HG03460 (cell line): ENCODE results near the gene ZBTB34.

Experiments used
- ATAC-seq: cut with Tn5 transposase; IDR thresholded peaks from one replicate; pipeline ENCODE4 v1.9.1; 2021; ENCODE audit not compliant: unreplicated experiment

Gene ZBTB34

GRCh38 chr9:126842977-126843799, 17.3 kb upstream of the ZBTB34 start:
- ATAC-seq, result no peak

- ATAC-seq, result no peak
Observed at GRCh38 chr9:126844085-126844484, 16.4 kb upstream of the ZBTB34 start.

DNA sequence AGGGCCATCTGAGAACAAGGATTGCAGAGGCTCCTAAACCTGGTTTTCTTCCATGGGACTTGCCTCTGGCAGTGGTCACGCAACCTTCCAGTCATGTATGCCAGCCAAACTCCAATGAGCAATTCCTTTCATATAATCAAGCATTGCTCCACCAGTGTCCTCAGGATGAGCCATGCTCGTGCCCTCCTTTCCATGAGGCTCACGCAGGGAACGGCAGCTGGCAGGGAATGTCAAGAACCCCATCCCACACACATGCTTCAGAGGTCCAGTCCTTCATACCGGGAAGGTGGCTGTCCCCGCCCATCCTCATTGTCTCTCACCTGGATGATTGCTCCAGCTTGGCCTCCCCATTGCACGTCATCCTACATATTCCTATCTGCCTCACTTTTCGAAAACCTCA, 13.4 kb upstream of the ZBTB34 start:
- no peak for ATAC-seq

DNA sequence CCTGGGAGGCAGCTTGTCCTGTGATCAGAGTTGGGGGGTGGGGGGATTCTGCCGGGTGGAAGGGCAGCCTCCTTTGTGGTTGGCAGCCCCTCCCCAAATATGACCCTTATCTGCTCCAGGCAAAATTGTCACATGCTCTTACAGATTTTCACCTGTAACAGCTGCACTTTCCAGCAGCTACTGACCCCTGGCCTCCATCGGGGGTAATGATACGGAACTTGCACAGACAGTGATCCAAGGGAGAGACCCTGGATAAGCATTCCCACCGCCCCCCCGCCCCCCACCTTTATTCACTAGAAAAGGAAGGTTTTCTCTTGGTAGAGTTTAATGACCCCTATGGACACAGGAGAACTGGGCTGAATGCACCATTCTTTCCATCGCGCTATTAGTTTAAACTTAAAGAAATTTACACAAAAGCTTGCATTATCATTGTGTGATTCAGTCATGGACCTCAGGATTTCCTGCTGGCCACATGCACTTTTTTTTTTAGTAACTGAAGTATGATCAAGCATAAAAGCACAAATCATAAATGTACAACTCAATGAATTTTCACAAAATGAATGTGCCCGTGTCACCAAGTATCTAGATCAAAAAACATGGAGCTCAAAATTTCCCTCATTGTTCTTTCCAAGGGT, 10.7 kb upstream of the ZBTB34 start:
- no peak for ATAC-seq

DNA sequence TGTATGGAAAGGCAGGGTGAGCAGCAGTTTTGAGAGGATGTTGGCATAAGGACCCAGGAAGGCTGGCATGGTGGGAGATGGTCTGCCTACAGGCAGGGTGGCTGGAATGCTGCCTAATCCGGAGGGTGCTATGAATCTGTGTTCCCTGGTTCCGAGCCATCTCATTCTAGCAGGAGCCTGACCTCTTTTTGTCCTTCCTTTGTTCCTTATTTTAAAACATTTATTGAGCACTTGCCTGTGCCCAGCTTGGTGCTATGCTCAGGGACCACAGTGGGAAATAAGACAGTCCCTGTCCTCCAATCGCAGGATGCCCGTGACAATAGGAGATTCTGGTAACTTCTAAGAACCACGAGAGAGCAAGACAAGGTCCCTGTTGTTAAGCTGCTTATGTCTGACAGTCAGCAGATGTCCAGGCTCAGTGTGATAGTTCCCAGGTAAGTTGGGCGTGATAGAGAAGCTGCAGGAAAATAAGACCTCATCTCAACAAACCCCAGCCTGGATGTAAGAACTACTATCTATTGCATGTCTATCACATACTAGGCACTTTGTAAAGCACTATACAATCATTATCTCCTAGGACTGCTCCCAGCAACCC, 9.1 kb upstream of the ZBTB34 start:
- ATAC-seq, result no peak

- ATAC-seq, result no peak
Observed at GRCh38 chr9:126852086-126852688, 8.3 kb upstream of the ZBTB34 start.

DNA sequence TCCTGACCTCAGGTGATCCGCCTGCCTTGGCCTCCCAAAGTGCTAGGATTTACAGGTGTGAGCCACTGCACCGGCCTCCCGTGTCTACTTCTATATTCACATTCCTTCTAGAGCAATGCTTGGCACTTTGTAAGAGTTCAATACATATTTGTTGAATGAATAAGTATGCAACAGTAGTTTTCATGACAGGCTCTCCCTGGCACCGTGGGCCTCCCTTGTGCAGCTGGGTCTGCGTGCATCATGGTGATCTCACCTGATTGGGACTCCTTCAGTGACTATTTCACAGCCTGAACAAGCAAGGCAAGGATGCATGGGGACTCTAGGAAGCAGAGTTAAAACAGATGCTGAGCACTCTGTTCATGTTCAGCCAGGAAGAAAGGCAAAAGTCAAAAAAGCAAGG, 6.8 kb upstream of the ZBTB34 start:
- no peak for ATAC-seq

- ATAC-seq, result no peak
Observed at GRCh38 chr9:126854734-126855133, 5.7 kb upstream of the ZBTB34 start.

GRCh38 chr9:126856326-126856877, 4.0 kb upstream of the ZBTB34 start:
- no peak for ATAC-seq

GRCh38 chr9:126857261-126857960, 3.0 kb upstream of the ZBTB34 start:
- ATAC-seq, result no peak

DNA sequence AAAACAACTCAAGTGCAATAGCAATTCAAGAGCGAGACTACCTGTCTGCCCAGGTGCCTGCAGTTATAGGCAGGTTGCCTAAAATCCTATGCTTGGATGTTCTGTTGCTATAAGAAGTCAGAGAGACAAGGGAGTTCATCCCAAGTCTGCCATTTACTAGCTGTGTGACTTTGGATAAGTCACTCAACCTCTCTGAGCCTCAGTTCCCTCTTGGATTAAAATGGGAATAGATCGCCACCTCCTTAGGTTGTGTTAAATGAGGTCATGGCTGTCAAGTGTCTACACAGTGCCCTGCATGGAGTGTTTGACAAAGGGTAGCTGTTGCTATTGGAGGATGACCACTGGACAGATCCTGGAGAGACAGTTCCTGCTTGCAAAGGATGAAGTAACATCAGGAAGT, 1.3 kb upstream of the ZBTB34 start:
- no peak for ATAC-seq

GRCh38 chr9:126860757-126861466, 473 bp downstream of the ZBTB34 start:
- peak; percentile 23 for ATAC-seq

DNA sequence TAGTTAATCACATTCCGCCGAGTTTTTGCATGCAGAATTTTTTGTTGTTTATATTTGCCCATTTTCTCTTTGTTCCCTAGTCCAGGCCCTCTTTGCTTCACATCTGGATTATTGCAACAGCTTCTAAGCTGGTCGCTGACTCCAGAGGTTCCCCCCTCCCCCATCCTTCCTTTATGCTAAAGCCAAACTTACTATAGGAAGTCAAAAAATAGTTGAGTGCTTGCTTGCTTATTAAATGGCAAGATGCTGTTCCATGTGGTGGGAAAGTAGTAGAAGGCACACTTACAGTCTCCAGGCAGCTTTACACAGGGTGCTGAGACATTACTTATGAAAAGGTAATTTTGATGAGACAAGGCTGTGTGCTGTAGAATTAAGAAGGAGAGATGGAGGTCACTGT, 1.3 kb downstream of the ZBTB34 start:
- no peak for ATAC-seq

DNA sequence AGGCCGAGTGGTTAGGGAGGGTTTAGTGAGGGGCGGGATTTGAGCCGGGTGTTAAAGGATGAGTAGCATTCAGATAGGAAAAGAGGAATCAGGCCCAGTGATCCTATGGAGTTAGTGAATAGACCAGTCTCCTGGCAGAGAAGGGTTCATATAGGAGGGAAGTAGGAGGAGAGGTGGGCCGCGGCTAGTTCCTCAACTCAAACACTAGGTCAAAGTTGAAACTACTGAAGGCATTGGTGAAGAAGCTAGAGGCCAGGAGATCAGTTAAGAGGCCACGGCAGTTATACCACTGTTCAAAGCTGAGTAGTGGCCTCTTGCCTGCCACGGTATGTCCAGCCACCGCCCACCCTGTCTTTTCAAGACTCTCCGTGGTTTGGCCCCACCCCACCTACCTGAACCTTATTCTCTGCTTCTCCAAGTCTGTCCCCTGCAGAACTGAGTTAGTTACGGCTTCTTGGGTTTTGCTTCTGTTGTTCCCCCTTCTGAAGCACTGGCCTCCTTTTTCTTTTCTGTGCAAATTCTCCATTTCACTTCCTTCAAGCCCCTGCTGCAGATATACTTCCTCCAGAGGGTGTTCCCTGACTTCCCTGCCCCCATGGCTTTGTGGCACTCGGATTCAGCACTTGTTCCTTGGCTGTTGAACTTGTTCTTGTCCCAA, 1.8 kb downstream of the ZBTB34 start:
- no peak for ATAC-seq

DNA sequence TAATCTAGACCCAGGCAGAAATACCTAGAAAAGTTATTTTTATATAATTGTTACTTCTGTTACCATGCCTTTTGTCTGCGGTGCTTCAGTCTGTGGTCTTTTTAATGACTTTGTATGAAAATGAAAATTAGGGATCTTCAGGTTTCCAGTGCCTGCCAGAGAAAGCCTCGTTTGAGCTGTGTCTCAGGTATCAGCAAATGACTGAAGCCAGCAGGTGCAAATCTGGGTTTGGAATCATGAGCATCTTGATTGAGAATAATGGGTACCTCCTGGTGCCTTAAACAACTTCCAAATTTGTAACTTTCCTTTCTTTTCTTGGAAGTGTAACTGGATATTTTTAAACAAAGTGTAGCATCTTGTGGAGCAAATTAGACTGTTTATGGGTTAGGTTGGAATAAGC, 4.3 kb downstream of the ZBTB34 start:
- no peak for ATAC-seq

DNA sequence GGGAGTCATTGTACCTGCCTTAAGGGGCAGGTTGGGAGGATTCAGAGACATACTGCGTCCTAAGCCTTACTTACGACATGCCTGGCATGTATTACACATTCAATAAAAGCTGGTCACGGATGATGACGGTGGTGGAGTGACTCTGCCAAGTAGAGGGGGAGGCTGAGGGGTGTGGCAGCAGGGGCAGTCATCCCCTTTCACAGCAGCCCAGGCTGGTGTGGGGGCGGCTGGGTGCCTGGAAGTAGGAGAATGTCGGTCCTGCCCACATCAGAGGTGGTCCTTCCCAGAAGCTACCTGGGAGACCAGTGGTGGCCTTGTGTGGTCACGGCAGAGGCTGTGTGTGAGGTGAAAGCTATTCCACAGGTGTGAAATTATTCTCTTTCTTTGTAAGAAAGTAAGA, 8.9 kb downstream of the ZBTB34 start:
- ATAC-seq, result no peak

- ATAC-seq, result no peak
Observed at GRCh38 chr9:126872516-126872915, 12.1 kb downstream of the ZBTB34 start.

DNA sequence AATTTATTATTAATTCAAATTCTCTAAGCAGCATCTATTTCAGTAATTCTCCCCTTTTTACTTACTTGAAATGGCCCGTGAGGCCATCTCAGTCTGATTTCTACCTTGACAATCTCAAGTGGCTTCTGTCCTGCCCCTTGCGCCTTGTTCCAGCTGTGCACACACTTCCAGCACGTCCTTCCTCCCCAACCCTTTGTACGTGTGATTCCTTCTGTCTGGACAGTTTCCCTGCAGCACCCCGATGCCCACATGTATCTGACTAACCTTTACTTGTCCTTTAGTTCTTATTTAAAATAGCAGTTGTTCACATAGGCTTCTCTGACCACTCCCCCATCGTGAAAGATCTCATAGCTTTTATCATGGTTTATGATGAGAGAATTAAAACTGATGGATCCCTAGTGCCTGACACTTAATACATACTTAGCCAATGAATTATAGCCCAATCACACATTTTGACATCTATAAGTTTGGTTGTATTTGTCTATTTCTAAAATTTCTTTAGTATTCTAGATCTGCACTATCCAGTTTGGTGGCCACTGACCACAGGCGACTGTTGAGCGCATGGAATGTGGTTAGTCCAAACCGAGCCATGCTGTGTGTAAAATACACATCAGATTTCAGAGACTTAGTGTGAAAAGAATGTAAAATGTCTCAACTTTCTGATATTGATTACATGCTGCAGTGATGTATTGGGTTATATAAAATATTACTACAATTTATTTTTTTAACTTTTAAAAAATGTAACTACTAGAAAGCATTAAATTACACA, 14.3 kb downstream of the ZBTB34 start:
- ATAC-seq, result no peak
